HFFc6 (cell line): ENCODE measurements around the gene MLF2. TPM values are rescaled to one million over a fixed set of nuclear protein-coding genes. Genes with fewer than 3 reads are reported as not detected.

Experiments used
- DNase-seq: peaks from one replicate; pipeline ENCODE4 v3.0.0-alpha.2; 2018
- H3K27ac Mint-ChIP-seq: 2 replicates; pipeline ENCODE4 v1.8.0; 2020; ENCODE audit warnings: mild to moderate bottlenecking, mixed read lengths
- H3K27me3 Mint-ChIP-seq: 2 replicates; pipeline ENCODE4 v1.8.0; 2021; ENCODE audit warnings: mild to moderate bottlenecking, moderate library complexity, mixed read lengths; ENCODE audit not compliant: insufficient read depth
- H3K36me3 Mint-ChIP-seq: 2 replicates; pipeline ENCODE4 v1.8.0; 2021; ENCODE audit warnings: low read depth, mixed read lengths
- H3K4me1 Mint-ChIP-seq: 2 replicates; pipeline ENCODE4 v1.8.0; 2020; ENCODE audit warnings: low read depth, mixed read lengths
- H3K4me3 Mint-ChIP-seq: 2 replicates; pipeline ENCODE4 v1.8.0; 2020; ENCODE audit warnings: mild to moderate bottlenecking, moderate library complexity, mixed read lengths
- H3K9me3 Mint-ChIP-seq: 2 replicates; pipeline ENCODE4 v1.8.0; 2020; ENCODE audit warnings: mild to moderate bottlenecking, mixed read lengths
- CTCF ChIP-seq: fragments of 200-600 bp; sonication (generic); IDR thresholded peaks from 2 replicates; pipeline ENCODE4 v1.5.0; 2021; ENCODE audit warnings: antibody characterized with exemption, mild to moderate bottlenecking
- total RNA-seq, 6 experiments: library from RNA; stranded (reverse); fragmentation: NEBNext Ultra II Directional; extraction: Animal tissue kit (Norgen Biotek cat#: 25700); gene quantifications; 2 replicates in 1 of 6; 3 replicates in 5 of 6; pipeline ENCODE4 v1.2.3, GENCODE V29; 2021

MLF2 gene
- total RNA-seq, 6 experiments from 2014 or later, result 273 to 329 (median 298) TPM

DNA sequence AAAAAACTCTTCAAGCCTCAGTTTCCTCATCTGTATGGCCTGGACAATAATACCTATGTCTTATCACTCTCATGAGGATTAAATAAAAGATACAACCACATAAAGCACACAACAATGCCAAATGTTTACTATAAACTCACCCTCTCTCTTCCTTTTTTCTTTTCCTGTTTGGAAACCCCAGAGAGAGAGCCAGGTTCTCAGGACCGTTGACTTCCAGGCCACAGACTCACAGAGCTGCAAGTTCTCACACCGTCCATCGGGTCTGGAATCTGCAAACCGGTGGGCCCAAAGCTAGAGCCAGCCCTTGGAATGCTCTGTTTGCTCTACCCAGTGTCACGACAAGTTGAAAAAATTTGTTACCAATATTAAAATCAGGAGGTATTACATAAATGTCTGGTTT is 31.8 kb upstream of the MLF2 start:
- Mint-ChIP-seq H3K9me3 (no peaks in the 10 kb centered on the region), H3K4me3 (no peak overlapping the region), H3K36me3 (no peaks in the 10 kb centered on the region), H3K27me3 (peaks cover 3% of the 10 kb centered on the region), H3K27ac (no peak overlapping the region), H3K4me1 (0 out of 2 replicates have a peak, but pooled peaks cover 7% of the 10 kb centered on the region)
- TF ChIP-seq CTCF, result no peak
- no peak for DNase-seq

DNA sequence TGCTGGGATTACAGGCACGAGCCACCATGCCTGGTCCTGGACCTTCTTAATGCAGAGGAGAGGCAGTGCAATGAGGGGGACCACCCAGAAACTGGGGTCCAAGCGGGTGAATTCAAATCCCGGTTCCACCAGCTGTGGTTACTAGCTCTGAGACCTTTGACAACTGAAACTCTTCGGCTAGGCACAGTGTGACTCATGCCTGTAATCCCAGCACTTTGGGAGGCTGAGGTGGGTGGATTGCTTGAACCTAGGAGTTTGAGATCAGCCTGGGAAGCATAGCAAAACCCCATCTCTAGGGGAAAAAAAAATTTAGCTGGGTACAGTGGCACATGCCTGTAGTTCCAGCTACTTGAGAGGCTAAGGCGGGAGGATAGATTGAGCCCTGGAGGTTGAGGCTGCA is 31.4 kb upstream of the MLF2 start:
- no peak overlapping the region for H3K27ac Mint-ChIP-seq
- TF ChIP-seq CTCF, result no peak
- H3K36me3 Mint-ChIP-seq, result no peaks in the 10 kb centered on the region
- no peak for DNase-seq
- no peaks in the 10 kb centered on the region for H3K9me3 Mint-ChIP-seq
- peaks cover 2% of the 10 kb centered on the region for H3K27me3 Mint-ChIP-seq
- no peak overlapping the region for H3K4me3 Mint-ChIP-seq
- H3K4me1 Mint-ChIP-seq, result 0 out of 2 replicates have a peak, but pooled peaks cover 3% of the 10 kb centered on the region

GRCh38 chr12:6783828-6784227 is 30.9 kb upstream of the MLF2 start:
- TF ChIP-seq CTCF, result no peak
- H3K27ac Mint-ChIP-seq, result no peak overlapping the region
- no peak for DNase-seq
- H3K27me3 Mint-ChIP-seq, result peaks cover 2% of the 10 kb centered on the region
- H3K4me1 Mint-ChIP-seq, result peaks cover 6% of the 10 kb centered on the region
- no peaks in the 10 kb centered on the region for H3K36me3 Mint-ChIP-seq
- no peak overlapping the region for H3K4me3 Mint-ChIP-seq
- H3K9me3 Mint-ChIP-seq, result no peaks in the 10 kb centered on the region

DNA sequence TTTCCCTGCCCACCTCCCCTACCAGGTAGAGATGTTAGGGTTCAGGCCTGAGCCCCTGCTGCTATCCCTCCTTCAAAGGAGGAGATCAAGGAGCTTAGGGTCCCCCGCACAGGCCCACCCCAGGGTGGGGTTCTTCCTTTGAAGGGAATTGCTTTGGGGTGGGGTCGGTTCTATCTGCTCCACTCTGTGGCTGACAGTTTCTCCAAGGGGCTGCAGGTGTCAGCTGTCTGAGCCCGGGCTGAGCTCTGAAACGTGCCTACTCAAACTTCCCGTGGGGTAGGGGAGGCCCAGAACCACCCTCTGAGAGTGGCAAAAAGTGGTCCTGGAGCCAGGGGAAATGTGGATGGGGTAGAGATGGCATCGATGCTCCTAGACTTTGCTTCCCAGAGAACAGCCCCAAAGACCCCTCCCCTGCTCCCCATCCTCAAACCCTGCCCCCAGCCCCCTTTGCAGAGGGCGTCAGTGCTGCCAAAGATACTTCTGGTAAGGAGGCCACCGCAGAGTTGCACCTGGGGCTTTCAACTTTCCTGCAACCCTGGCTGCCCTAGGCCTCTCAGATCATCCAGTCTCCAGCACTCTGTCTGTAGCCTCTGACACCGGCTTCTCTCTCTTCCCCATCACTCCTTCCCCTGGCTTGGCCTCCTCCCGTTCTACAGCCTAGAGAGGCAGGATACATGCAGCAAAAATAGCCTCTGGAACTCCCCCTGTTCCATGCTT is 30.1 kb upstream of the MLF2 start:
- no peaks in the 10 kb centered on the region for H3K9me3 Mint-ChIP-seq
- no peak for TF ChIP-seq CTCF
- no peak overlapping the region for H3K4me3 Mint-ChIP-seq
- H3K36me3 Mint-ChIP-seq, result no peaks in the 10 kb centered on the region
- no peaks in the 10 kb centered on the region; the same call in none of the 2 replicates for H3K27me3 Mint-ChIP-seq
- H3K4me1 Mint-ChIP-seq, result peaks cover 14% of the 10 kb centered on the region
- no peak for DNase-seq
- H3K27ac Mint-ChIP-seq, result no peak overlapping the region

- DNase-seq, result no peak
- H3K27me3 Mint-ChIP-seq, result peaks cover 3% of the 10 kb centered on the region
- no peak overlapping the region for H3K27ac Mint-ChIP-seq
- no peaks in the 10 kb centered on the region for H3K9me3 Mint-ChIP-seq
- TF ChIP-seq CTCF, result no peak
- H3K4me3 Mint-ChIP-seq, result no peak overlapping the region
- peaks cover 16% of the 10 kb centered on the region for H3K4me1 Mint-ChIP-seq
- H3K36me3 Mint-ChIP-seq, result no peaks in the 10 kb centered on the region
These were observed 29.2 kb upstream of the MLF2 start for GRCh38 chr12:6782119-6782518.
